HG03442 (cell line): ENCODE measurements around the gene PRRT1.
A peak's percentile ranks its signal among the peaks of the same experiment; 100 is the strongest.

Experiments used
- ATAC-seq: cut with Tn5 transposase; IDR thresholded peaks from one replicate; pipeline ENCODE4 v1.9.1; 2021; ENCODE audit warnings: mild to moderate bottlenecking, moderate library complexity; ENCODE audit not compliant: unreplicated experiment

Gene PRRT1

DNA sequence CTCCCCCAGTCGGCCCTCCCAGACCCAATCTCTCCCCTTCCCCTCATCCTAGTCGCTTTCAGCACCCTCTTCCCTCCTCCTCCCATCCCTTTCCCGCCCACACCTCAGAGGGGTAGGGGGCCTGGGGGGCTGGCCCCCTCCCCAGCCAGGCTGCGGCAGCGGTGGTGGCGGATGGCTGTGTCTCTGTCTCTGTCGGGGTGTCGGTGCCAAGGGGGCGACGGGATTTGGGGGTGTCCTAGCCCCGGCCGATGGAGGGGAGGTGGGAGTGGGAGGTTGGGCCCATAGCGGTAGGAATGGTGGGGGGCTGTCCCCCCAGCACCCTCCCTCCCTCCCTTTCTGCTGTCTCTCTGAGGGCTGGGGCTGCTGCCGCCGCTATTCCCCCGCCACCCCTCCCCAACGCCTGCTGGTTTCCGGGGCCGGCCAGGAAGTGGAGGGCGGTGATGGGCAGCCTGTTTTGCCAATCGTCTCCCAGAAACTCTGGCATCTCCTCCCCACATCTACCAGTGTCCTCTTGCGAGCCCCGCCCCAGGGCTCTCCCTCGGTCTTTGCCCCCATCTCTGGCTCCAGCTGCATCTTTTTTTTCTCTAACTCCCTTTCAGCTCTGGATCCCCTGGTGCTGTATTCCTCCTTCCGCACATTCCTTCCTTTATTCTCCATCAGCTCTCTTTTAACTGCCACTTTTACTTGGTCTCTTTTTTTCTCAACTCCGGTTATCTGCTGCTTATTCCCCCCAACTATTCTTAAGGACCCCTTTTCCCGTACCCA lies 24.2 kb upstream of the PRRT1 start, which contains the start of gene AGPAT1:
Gene AGPAT1 (minus strand): TSS at position 374 of the 765 bp plus-strand sequence. CDS start 4,588 bp downstream, outside the sequence.
- ATAC-seq, result peak; percentile 33

DNA sequence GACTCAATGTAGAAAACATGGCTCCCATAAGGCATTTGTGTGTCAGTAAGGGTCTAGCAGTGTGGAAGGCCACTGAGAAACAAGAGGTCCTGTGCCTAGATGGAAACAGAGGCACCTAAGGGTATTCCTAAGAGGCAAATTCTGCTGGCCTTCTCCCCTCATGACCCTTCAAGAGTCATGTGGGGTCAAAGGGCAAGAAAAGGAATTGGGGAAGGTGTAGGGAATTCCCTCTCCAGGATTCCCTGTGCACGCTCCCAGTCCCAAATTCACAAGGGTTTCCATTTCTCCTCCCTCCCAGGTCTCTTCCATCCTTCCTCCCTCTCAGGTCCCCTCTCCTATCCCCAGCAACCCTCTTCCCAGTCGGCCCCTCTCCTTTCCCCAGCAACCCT lies 23.6 kb upstream of the PRRT1 start:
- ATAC-seq, result no peak

GRCh38 chr6:32174416-32174815 lies 22.7 kb upstream of the PRRT1 start:
- no peak for ATAC-seq

GRCh38 chr6:32173051-32173727 lies 21.4 kb upstream of the PRRT1 start:
- no peak for ATAC-seq

DNA sequence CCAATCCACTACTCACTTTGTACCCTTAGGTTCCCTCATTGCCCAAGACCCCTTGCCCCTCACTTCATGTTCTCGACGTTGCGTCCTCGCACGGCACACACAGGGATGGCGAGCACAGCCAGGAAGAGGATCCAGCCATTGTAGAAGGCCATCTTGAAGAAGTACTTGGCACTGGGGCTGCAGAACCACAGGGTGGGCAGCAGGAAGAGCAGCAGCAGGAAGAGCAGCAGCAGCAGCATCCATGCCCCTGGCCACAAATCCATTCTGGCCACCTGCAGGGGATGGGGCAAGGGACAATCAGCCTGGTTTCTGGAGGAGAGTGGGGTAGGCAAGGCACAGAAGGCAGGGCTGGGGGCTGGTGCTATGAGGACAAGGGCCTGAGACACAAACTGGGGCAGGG lies 19.5 kb upstream of the PRRT1 start:
- ATAC-seq, result no peak

DNA sequence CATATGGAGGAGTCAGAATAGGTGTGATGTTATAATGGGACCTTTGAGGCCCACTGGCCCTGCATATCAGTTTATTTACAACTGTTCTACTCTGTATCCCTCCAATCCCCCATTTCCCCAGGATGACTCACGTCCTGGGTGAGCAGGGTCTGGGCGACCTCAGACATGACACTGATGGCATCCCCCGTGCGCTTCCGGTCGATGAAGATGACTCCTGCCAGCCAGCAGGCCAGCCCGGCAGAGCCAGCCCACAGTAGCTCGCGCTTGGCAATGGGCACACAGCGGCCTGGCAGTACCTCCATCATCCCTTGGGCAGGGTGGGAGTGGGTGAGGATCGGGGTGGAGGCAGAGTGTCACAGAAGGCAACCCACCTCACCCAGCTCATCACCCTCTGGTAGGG lies 18.6 kb upstream of the PRRT1 start:
- ATAC-seq, result no peak

DNA sequence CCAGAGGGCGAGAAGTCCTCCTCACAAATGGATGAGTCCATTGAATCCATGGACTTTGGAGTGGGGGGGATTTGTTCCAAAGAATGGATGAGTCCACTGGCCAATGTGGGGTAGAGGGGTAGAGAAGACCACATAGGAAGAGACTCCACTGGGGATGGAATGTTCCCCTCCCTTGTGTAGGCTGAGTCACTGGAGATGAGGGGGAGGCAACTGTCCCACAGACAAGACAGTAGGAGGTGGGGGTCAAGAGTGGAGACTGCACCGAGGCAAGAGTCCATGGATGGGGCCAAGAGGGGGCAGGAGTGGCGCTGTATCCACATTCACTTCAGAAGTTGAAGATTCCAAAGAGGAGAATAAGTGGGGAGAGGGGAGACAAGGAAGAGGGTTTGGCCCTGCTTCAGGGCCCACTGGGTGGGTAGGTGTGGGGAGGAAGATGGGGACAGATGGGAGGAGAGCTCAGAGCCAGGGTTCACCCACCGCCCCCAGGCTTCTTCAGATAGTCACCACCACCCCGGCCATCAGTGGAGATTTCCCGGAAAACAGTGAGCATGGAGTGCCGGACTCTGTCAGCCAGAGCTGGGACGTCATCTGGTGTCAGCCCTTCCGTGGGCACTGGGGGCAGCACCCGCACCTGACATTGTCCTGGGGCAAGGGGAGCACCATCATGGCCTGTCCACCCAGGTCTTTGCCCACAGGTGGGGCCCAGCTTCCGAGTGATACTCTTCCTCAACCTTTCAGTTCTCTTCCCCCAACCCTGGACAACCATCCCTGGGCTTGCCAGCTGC lies 17.3 kb upstream of the PRRT1 start:
- no peak for ATAC-seq

- ATAC-seq, result no peak
These were observed 16.6 kb upstream of the PRRT1 start for GRCh38 chr6:32168350-32168749.

DNA sequence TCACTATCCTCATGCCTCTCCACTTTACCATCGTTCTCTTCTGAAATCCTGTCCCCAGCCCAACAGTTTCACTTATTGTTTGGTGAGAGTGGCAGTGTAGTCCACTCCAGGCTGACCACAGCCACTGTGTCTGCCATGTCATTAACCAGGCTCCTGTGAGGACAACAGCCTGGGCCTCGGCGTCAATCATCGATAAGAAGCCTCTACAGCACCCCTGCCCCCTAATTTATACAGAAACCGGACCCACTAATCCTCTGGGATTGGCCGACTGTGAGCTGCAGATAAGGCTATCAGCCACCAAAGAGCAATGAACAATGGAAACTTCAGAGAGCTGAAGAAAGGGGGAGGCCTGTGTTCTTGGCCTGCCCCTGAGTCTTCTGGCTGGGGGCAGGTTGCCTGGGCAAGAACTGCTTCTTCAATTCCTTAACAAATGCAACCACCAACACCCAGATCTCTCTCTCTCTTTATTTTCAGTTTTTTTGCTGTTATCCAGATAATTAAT lies 16.1 kb upstream of the PRRT1 start:
- ATAC-seq, result no peak

GRCh38 chr6:32167154-32167760 lies 15.5 kb upstream of the PRRT1 start:
- ATAC-seq, result no peak

GRCh38 chr6:32166411-32167061 lies 14.8 kb upstream of the PRRT1 start:
- no peak for ATAC-seq

- no peak for ATAC-seq
These were observed 12.6 kb upstream of the PRRT1 start, which contains the start of gene EGFL8 for GRCh38 chr6:32164295-32164694. TSS of gene EGFL8 (plus strand) at chr6:32164595. CDS start at chr6:32166166, 1,571 bp downstream.

DNA sequence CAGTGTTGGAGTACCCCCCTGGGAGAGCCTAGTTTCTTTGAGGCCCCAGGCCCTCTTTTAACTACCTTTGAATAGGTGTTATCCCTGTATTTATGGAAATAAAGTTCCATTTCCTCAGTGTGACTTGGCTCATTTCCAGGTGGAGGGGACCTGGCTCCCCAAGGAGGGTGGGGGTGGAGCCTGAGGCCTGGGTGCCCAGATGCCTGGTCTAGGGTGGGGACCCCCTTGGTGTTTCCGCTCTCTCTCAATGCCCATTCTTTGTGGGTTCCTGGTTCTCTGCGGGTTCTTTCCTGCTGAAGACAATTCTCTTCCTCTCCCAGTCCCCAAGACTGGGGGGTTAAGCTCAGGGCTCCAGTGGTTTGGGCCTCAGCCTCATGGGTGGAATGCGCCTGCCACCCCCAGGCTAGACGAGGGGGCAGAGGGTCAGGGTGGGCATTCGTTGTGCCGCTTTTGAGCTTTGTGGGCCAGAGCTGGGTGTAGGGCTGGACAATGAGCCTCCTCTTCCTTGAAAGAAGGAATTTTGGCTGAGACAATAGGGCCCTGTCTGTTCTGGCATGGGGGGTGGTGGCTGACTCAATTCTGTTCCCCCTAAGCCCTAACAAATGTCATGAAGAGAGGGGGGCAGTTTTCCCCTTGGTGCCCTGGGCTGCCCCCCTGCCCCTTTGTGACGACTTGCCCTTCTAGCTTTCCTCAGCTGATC lies 12.0 kb upstream of the PRRT1 start:
- no peak for ATAC-seq

GRCh38 chr6:32158052-32158451 lies 6.3 kb upstream of the PRRT1 start:
- no peak for ATAC-seq

- ATAC-seq, result no peak
These were observed 5.2 kb upstream of the PRRT1 start for GRCh38 chr6:32156891-32157290.

DNA sequence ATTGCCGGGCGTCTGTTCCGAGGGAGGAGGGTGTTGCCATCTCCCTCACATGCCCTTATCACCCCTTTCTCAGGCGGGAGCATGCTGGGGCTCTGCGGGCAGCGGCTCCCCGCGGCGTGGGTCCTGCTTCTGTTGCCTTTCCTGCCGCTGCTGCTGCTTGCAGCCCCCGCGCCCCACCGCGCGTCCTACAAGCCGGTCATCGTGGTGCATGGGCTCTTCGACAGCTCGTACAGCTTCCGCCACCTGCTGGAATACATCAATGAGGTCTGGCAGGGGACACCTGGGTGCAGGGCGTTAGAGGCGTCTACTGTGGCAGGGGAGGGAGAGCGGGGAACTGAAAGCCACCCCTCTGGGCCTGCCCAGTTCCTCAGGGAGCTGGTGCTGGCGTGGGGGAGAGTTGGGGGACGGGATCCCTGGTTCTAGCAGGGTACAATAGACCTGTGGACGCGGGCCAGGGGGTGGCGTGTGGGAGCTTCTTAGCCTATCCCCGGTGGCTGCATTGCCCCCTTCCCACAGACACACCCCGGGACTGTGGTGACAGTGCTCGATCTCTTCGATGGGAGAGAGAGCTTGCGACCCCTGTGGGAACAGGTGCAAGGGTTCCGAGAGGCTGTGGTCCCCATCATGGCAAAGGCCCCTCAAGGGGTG lies 2.9 kb upstream of the PRRT1 start:
- no peak for ATAC-seq

- ATAC-seq, result no peak
These were observed 2.1 kb upstream of the PRRT1 start, which contains the start of gene PPT2 for GRCh38 chr6:32153564-32154513. TSS of gene PPT2 (plus strand) at chr6:32154141. CDS start at chr6:32154595, 454 bp downstream.
